HEK293 (cell line): ENCODE results near the gene L3HYPDH.

ENCODE experiments used
- CTCF ChIA-PET: fragments of 350-600 bp; formaldehyde crosslinking; extraction: SDS; loops from one replicate; lab custom pipeline; 2021; ENCODE audit warnings: antibody characterized with exemption; lab: Yijun Ruan, JAX
- POLR2A ChIA-PET: fragments of 300-600 bp; formaldehyde crosslinking; extraction: SDS; loops from one replicate; lab custom pipeline; 2020; ENCODE audit warnings: antibody characterized with exemption, inconsistent platforms; lab: Yijun Ruan, JAX
- H3K27ac ChIP-seq: fragments of 200-500 bp; sonication (Bioruptor generic); 2 replicates; pipeline ENCODE4 v1.5.1; 2014; ENCODE audit warnings: low read depth, low read length, control low read depth, inconsistent platforms; ENCODE audit errors: extremely low read depth
- H3K36me3 ChIP-seq, 2 experiments: fragments of 200-500 bp in 1 of 2; sonication (Bioruptor generic) in 1 of 2; 1 replicate in 1 of 2; 2 replicates in 1 of 2; pipeline ENCODE4 v1.5.1; 2014 to 2017; ENCODE audit warnings: inconsistent platforms in 2 of 2, low read length in 2 of 2; ENCODE audit not compliant: control insufficient read depth in 2 of 2, insufficient read depth in 1 of 2
- H3K4me1 ChIP-seq: fragments of 200-500 bp; sonication (Bioruptor generic); 2 replicates; pipeline ENCODE4 v1.5.1; 2014; ENCODE audit warnings: mild to moderate bottlenecking, low read length, inconsistent platforms; ENCODE audit not compliant: control insufficient read depth, insufficient read depth
- H3K4me3 ChIP-seq: 2 replicates; pipeline ENCODE4 v1.5.1; 2011; ENCODE audit warnings: low read depth, mild to moderate bottlenecking, control low read depth, low read length, moderate library complexity
- H3K9me3 ChIP-seq: fragments of 200-500 bp; sonication (Bioruptor generic); 2 replicates; pipeline ENCODE4 v1.5.1; 2014; ENCODE audit warnings: low read depth, low read length, inconsistent platforms; ENCODE audit not compliant: control insufficient read depth, insufficient read depth
- FEZF1 ChIP-seq: fragments of 450-650 bp; formaldehyde crosslinking; IDR thresholded peaks from 2 replicates; pipeline ENCODE4 v1.5.1; 2016; ENCODE audit warnings: missing biosample characterization, missing genetic modification characterization
- GLI2 ChIP-seq: fragments of 450-650 bp; formaldehyde crosslinking; IDR thresholded peaks from 2 replicates; pipeline ENCODE4; 2017; ENCODE audit warnings: missing biosample characterization, missing genetic modification characterization, low read depth, borderline replicate concordance
- IKZF3 ChIP-seq: fragments of 450-650 bp; IDR thresholded peaks from 2 replicates; pipeline ENCODE4 v1.5.0; 2018; ENCODE audit warnings: missing biosample characterization, mild to moderate bottlenecking, missing genetic modification characterization, moderate library complexity
- KLF8 ChIP-seq: fragments of 450-650 bp; formaldehyde crosslinking; IDR thresholded peaks from 2 replicates; pipeline ENCODE4 v1.5.1; 2016; ENCODE audit warnings: missing biosample characterization, missing genetic modification characterization
- MZF1 ChIP-seq: fragments of 450-650 bp; formaldehyde crosslinking; IDR thresholded peaks from 2 replicates; pipeline ENCODE4 v1.5.1; 2017; ENCODE audit warnings: missing biosample characterization, missing genetic modification characterization, borderline replicate concordance
- SCRT1 ChIP-seq: fragments of 450-650 bp; formaldehyde crosslinking; IDR thresholded peaks from 2 replicates; pipeline ENCODE4 v1.5.1; 2016; ENCODE audit warnings: missing biosample characterization, missing genetic modification characterization, borderline replicate concordance
- YY1 ChIP-seq: fragments of 450-650 bp; formaldehyde crosslinking; IDR thresholded peaks from 2 replicates; pipeline ENCODE4 v1.5.1; 2018; ENCODE audit warnings: missing biosample characterization, missing genetic modification characterization
- ZBTB17 ChIP-seq: fragments of 450-650 bp; formaldehyde crosslinking; IDR thresholded peaks from 2 replicates; pipeline ENCODE4 v1.5.1; 2016; ENCODE audit warnings: missing biosample characterization, missing genetic modification characterization
- ZFP3 ChIP-seq: fragments of 450-650 bp; formaldehyde crosslinking; IDR thresholded peaks from 2 replicates; pipeline ENCODE4 v1.5.1; 2016; ENCODE audit warnings: low read depth, missing biosample characterization, missing genetic modification characterization
- ZIC2 ChIP-seq: fragments of 450-650 bp; formaldehyde crosslinking; IDR thresholded peaks from 2 replicates; pipeline ENCODE4 v1.5.1; 2016; ENCODE audit warnings: missing biosample characterization, missing genetic modification characterization
- ZNF146 ChIP-seq: fragments of 450-650 bp; formaldehyde crosslinking; IDR thresholded peaks from 2 replicates; pipeline ENCODE4 v1.5.1; 2016; ENCODE audit warnings: missing biosample characterization, missing genetic modification characterization
- ZNF274 ChIP-seq, 2 experiments: fragments of 200-500 bp in 1 of 2; fragments of 450-650 bp in 1 of 2; sonication (Bioruptor generic) in 1 of 2; formaldehyde crosslinking in 1 of 2; IDR thresholded peaks; 2 replicates each; pipeline versions ENCODE4 v1.5.1 to v1.6.1; 2014 to 2016; ENCODE audit warnings: borderline replicate concordance in 1 of 2, inconsistent platforms in 1 of 2, low read length in 1 of 2, missing biosample characterization in 1 of 2, missing genetic modification characterization in 1 of 2
- ZNF311 ChIP-seq: fragments of 450-650 bp; formaldehyde crosslinking; IDR thresholded peaks from 2 replicates; pipeline ENCODE4 v1.5.1; 2017; ENCODE audit warnings: missing biosample characterization, missing genetic modification characterization, borderline replicate concordance
- ZNF324 ChIP-seq: fragments of 450-650 bp; formaldehyde crosslinking; IDR thresholded peaks from 2 replicates; pipeline ENCODE4 v1.5.1; 2016; ENCODE audit warnings: missing biosample characterization, missing genetic modification characterization
- ZNF391 ChIP-seq: fragments of 450-650 bp; formaldehyde crosslinking; IDR thresholded peaks from 2 replicates; pipeline ENCODE4 v1.5.1; 2016; ENCODE audit warnings: low read depth, missing biosample characterization, missing genetic modification characterization, borderline replicate concordance
- ZNF530 ChIP-seq: fragments of 450-650 bp; formaldehyde crosslinking; IDR thresholded peaks from 2 replicates; pipeline ENCODE4 v1.5.1; 2016; ENCODE audit warnings: low read depth, missing biosample characterization, missing genetic modification characterization
- ZNF792 ChIP-seq: fragments of 450-650 bp; formaldehyde crosslinking; IDR thresholded peaks from 2 replicates; pipeline ENCODE4 v1.5.1; 2016; ENCODE audit warnings: missing biosample characterization, missing genetic modification characterization
- ZNF837 ChIP-seq: fragments of 450-650 bp; formaldehyde crosslinking; IDR thresholded peaks from 2 replicates; pipeline ENCODE4 v1.5.1; 2016; ENCODE audit warnings: missing biosample characterization, missing genetic modification characterization
- ZXDB ChIP-seq: fragments of 450-650 bp; formaldehyde crosslinking; IDR thresholded peaks from 2 replicates; pipeline ENCODE4 v1.5.1; 2016; ENCODE audit warnings: missing biosample characterization, missing genetic modification characterization
- TF ChIP-seq, protein P1 (sequence below): fragments of 450-650 bp; formaldehyde crosslinking; IDR thresholded peaks from 2 replicates; pipeline ENCODE4 v1.5.1; 2017; ENCODE audit warnings: missing biosample characterization, missing genetic modification characterization
- TF ChIP-seq, protein P2 (sequence below): fragments of 450-650 bp; formaldehyde crosslinking; IDR thresholded peaks from 2 replicates; pipeline ENCODE4 v1.5.1; 2016; ENCODE audit warnings: missing biosample characterization, missing genetic modification characterization, low read depth
- TF ChIP-seq, protein P3 (sequence below): fragments of 450-650 bp; formaldehyde crosslinking; IDR thresholded peaks from 2 replicates; pipeline ENCODE4 v1.5.1; 2016; ENCODE audit warnings: missing biosample characterization, missing genetic modification characterization
- TF ChIP-seq, protein P4 (sequence below): fragments of 450-650 bp; formaldehyde crosslinking; IDR thresholded peaks from 2 replicates; pipeline ENCODE4 v1.5.1; 2016; ENCODE audit warnings: missing biosample characterization, missing genetic modification characterization
- TF ChIP-seq, protein P5 (sequence below): fragments of 450-650 bp; IDR thresholded peaks from 2 replicates; pipeline ENCODE4 v1.5.1; 2018; ENCODE audit warnings: missing biosample characterization, missing genetic modification characterization
- TF ChIP-seq, protein P6 (sequence below): fragments of 450-650 bp; formaldehyde crosslinking; IDR thresholded peaks from 2 replicates; pipeline ENCODE4 v1.5.1; 2016; ENCODE audit warnings: missing biosample characterization, missing genetic modification characterization

Gene L3HYPDH

DNA sequence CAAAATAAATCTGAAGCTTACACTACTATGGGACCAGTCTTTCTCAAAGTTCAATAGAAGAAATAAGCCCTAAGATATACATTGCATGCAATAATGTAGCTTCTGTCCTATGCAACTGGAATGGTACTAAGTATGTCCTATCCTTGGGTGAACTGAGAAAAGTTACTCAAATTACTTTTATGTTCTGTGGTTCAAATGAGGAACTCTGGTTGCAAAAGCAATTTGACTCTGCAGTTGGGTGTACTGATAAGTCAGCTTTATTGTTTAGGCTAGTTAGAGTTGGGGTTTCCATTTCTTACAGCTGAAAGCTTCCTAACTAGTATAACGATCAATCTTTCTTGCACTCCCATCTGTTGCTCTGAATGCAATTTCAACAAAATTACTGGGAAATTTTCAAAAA, 48.2 kb downstream of the L3HYPDH start:
- H3K9me3 ChIP-seq, result no peaks in the 10 kb centered on the region
- CTCF ChIA-PET, result interaction anchor here (0.6 to 1.7 kb wide), 3 partner anchors 8 to 309 kb away, joined by 3 to 6 read pairs (median 5); no protein-coding TSS in a partner anchor
- no peak overlapping the region for H3K4me3 ChIP-seq
- no peaks in the 10 kb centered on the region for H3K4me1 ChIP-seq
- H3K36me3 ChIP-seq, result no peaks in the 10 kb centered on the region; a peak in 1 of 3 replicates
- H3K27ac ChIP-seq, result no peak overlapping the region
- POLR2A ChIA-PET, result no interaction called here
- TF ChIP-seq, protein P1, sequence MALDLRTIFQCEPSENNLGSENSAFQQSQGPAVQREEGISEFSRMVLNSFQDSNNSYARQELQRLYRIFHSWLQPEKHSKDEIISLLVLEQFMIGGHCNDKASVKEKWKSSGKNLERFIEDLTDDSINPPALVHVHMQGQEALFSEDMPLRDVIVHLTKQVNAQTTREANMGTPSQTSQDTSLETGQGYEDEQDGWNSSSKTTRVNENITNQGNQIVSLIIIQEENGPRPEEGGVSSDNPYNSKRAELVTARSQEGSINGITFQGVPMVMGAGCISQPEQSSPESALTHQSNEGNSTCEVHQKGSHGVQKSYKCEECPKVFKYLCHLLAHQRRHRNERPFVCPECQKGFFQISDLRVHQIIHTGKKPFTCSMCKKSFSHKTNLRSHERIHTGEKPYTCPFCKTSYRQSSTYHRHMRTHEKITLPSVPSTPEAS (tag by site-specific recombination), result no peak
- no peak for TF ChIP-seq ZXDB (tag by site-specific recombination)
- TF ChIP-seq ZIC2, result no peak
- TF ChIP-seq KLF8 (tag by site-specific recombination), result no peak
- TF ChIP-seq, protein P2, sequence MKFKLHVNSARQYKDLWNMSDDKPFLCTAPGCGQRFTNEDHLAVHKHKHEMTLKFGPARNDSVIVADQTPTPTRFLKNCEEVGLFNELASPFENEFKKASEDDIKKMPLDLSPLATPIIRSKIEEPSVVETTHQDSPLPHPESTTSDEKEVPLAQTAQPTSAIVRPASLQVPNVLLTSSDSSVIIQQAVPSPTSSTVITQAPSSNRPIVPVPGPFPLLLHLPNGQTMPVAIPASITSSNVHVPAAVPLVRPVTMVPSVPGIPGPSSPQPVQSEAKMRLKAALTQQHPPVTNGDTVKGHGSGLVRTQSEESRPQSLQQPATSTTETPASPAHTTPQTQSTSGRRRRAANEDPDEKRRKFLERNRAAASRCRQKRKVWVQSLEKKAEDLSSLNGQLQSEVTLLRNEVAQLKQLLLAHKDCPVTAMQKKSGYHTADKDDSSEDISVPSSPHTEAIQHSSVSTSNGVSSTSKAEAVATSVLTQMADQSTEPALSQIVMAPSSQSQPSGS, result no peak
- TF ChIP-seq ZNF792, result no peak
- TF ChIP-seq, protein P3, sequence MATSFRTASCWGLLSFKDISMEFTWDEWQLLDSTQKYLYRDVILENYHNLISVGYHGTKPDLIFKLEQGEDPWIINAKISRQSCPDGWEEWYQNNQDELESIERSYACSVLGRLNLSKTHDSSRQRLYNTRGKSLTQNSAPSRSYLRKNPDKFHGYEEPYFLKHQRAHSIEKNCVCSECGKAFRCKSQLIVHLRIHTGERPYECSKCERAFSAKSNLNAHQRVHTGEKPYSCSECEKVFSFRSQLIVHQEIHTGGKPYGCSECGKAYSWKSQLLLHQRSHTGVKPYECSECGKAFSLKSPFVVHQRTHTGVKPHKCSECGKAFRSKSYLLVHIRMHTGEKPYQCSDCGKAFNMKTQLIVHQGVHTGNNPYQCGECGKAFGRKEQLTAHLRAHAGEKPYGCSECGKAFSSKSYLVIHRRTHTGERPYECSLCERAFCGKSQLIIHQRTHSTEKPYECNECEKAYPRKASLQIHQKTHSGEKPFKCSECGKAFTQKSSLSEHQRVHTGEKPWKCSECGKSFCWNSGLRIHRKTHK (tag by site-specific recombination), result no peak

DNA sequence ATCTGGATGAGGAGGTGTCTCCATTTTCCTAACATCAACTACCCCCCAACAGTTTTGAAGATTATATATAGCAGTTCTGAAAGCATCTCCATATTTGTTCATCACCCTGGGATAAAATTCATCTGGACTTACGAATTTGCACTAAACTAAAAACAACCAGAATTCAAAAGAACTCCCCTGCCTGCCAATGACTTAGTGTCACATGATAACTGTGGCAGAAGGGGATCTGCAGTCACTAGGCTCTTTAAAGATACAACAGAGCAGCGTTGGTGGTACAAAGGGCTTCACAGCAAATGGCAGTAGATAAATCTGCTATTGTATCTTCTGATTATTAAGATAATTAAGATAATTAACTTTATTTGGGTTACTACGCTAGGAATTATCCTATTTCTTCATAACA, 49.1 kb downstream of the L3HYPDH start:
- no peaks in the 10 kb centered on the region for H3K9me3 ChIP-seq
- POLR2A ChIA-PET, result no interaction called here
- CTCF ChIA-PET, result interaction anchor here (1.4 to 1.7 kb wide), 2 partner anchors 9 to 308 kb away, joined by 5 to 6 read pairs; no protein-coding TSS in a partner anchor
- H3K36me3 ChIP-seq, result no peaks in the 10 kb centered on the region; a peak in 1 of 3 replicates
- H3K4me3 ChIP-seq, result no peak overlapping the region
- H3K4me1 ChIP-seq, result no peaks in the 10 kb centered on the region
- TF ChIP-seq ZNF391 (no peak), ZNF274 (IDR thresholded peaks at IDR 0.05; ENCODE audit: low read length) (no peak), ZNF274 (tag by site-specific recombination; IDR thresholded peaks at IDR 0.05; ENCODE audit: borderline replicate concordance) (no peak), ZNF311 (tag by site-specific recombination) (no peak), YY1 (tag by site-specific recombination) (no peak), ZNF530 (tag by site-specific recombination) (no peak), IKZF3 (tag by site-specific recombination) (no peak), GLI2 (tag by site-specific recombination) (no peak), ZNF324 (no peak), ZFP3 (tag by site-specific recombination) (no peak), FEZF1 (no peak), SCRT1 (tag by site-specific recombination) (no peak), ZNF146 (tag by site-specific recombination) (no peak), ZNF837 (tag by site-specific recombination) (no peak), ZBTB17 (no peak), MZF1 (tag by site-specific recombination) (no peak)
- TF ChIP-seq, protein P4, sequence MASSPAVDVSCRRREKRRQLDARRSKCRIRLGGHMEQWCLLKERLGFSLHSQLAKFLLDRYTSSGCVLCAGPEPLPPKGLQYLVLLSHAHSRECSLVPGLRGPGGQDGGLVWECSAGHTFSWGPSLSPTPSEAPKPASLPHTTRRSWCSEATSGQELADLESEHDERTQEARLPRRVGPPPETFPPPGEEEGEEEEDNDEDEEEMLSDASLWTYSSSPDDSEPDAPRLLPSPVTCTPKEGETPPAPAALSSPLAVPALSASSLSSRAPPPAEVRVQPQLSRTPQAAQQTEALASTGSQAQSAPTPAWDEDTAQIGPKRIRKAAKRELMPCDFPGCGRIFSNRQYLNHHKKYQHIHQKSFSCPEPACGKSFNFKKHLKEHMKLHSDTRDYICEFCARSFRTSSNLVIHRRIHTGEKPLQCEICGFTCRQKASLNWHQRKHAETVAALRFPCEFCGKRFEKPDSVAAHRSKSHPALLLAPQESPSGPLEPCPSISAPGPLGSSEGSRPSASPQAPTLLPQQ (tag by site-specific recombination), result no peak
- TF ChIP-seq, protein P5, sequence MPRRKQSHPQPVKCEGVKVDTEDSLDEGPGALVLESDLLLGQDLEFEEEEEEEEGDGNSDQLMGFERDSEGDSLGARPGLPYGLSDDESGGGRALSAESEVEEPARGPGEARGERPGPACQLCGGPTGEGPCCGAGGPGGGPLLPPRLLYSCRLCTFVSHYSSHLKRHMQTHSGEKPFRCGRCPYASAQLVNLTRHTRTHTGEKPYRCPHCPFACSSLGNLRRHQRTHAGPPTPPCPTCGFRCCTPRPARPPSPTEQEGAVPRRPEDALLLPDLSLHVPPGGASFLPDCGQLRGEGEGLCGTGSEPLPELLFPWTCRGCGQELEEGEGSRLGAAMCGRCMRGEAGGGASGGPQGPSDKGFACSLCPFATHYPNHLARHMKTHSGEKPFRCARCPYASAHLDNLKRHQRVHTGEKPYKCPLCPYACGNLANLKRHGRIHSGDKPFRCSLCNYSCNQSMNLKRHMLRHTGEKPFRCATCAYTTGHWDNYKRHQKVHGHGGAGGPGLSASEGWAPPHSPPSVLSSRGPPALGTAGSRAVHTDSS (tag by site-specific recombination), result no peak
- TF ChIP-seq, protein P6, sequence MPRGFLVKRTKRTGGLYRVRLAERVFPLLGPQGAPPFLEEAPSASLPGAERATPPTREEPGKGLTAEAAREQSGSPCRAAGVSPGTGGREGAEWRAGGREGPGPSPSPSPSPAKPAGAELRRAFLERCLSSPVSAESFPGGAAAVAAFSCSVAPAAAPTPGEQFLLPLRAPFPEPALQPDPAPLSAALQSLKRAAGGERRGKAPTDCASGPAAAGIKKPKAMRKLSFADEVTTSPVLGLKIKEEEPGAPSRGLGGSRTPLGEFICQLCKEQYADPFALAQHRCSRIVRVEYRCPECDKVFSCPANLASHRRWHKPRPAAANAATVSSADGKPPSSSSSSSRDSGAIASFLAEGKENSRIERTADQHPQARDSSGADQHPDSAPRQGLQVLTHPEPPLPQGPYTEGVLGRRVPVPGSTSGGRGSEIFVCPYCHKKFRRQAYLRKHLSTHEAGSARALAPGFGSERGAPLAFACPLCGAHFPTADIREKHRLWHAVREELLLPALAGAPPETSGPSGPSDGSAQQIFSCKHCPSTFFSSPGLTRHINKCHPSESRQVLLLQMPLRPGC, result no peak
- TF ChIP-seq, all 188 proteins: peak for 0
- no peak overlapping the region for H3K27ac ChIP-seq
